ENCODE measurements around the gene GLIS1.
A peak's percentile ranks its signal among the peaks of the same experiment; 100 is the strongest.

GLIS1 gene

DNA sequence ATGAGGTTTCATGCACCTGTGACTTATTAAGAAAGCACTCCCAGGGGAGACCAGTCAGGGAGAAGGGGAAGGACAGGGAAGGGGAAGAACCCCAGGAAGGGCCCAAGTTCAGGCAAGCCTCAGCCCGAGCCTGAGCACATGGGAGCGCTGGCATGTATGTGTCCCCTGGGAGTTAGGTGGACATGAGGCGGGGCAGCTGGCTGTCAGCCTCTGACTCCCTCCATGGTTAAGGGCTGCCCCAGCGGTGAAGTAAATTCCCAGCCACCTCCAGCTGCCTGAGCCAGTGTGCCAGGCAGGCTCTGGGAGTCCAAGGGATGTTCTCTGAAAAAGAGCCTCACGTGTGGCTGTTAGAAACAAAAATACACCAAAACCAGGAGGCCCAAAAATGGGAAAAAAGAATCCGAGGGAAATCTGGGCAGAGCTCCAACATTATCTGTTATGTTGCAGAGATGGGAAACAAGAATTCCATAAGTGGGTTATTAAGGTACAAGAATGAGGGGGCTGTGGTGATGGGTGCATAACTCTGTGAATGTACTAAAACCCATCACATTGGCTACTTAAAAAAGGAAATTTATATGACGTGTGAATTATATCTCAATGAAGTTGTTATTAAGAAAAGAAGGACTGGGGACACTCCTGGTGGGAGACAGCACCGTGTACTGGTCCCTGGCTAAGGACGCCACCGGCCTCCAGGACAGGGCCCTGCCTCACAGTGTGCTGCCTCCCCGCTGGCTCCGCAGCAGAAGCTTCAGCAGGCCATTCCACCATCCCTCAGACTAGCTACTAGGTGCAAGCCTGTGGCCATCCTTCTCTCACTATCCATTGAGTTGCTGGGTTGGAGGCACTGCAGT, 261.1 kb downstream of the GLIS1 start:
- DNase-seq = no peak

DNA sequence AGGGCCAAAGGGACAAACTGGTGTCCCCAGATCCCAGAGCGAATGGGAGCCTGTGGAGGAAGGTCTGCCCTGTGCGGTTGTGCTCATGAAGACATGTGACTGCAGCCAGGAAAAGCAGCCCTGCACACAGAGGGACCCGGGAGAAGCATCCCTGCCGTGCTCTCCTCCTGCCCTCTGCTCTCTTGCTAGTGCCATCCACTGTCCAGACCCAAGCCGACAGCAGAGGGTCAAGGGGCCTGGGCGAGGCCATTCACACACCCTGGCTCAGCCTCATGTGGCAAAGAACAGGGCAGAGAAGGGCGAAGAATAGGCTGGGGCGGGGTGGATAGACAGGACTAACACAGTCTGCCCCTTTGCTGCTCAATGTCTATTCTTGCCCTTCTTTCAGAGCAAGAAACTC, 262.4 kb downstream of the GLIS1 start:
- DNase-seq = no peak

DNA sequence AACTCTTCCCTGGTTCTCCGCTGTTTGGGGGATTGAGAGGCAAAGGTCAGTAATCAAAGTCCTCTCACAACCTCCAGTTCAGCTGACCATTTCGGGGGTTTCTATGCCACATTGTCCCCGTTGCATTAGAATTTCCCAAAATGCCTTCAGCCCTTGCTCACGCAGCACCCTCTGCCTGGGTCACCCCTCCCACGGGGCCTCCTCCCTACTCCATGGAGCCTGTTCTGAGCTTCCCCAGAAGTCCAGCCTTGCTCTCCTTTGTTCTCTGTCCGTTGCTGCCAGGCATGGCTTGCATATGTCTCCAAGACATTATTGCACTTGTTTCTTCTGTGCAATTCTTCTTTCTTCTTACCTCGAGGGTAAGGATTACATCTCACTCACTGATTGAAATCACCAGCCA, 263.3 kb downstream of the GLIS1 start:
- no peak for DNase-seq

DNA sequence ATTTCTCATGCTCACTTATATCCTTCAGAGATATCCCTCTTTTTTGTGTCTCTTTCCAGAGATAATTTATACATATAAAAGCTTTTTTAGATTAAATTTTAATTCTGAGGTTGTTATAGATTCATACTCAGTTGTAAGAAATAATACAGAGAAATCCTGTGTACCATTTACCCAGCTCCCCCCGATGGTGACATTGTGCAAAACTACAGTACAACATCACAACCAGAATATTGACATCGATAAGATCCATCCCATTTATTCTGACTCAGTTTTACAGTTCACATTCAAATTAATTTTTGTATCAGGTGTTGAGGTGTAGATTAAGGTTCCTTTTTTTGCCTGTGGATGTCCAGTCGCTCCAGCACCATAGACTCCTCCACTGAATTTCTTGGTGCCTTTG, 265.5 kb downstream of the GLIS1 start:
- peak in 1 of 4 experiments; percentile 19 for DNase-seq

DNA sequence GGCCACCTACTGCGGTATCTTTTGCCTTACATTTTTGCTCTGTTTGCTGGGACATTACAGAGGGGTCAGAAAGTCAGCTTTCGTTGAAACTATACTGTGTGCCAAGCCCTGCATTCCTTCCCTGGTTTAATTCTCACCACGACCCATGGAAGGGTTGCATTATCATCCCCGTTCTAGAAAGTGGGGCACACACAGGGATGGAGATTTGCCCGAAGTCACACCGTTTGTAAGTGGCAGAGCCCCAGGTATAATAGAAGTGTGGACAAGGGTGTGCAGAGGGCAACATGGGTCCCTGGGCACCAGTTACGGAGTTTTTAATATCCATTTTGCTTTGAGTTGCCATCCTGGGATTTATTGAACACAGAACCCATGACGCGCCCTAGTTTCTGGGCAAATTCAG, 268.0 kb downstream of the GLIS1 start:
- DNase-seq = no peak

DNA sequence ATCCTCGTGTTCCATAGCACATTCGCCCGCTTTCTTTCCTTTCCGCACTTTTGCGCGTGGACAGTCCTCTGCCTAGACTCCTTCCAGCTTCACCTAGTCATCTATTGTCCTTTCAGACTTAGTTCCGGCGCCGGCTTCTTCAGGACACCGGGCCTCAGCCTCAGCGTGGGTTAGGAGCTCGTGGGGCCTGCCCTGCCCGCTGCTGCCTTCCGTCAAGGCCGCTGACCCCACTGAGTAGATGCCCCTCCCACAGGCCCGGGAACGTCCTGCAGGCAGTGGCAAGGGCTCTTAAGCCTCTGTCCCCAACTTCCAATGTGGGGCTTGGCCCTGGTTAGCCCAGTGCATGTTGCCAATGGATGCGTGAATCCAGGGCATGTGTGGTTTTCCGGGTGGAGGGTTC, 268.4 kb downstream of the GLIS1 start:
- no peak for DNase-seq

DNA sequence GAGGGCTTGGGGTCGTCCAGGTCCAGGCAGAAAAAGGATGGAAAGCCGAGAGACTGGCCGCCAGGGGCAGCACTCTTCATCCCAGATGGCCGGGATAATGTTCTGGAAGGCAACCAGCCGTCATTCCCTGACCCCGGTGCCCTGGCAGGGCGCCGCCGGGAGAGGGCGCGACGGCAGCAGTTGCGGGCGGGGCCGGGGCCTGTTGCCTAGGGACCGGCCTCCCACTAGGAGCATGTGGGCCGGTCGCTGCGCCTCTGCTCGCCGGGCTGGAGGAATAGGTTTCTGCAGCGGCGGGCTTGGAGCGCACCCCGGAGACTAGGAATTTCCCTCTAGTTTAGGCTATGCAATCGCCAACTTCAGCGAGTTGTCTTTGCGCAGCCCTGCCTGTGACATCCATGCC, 268.8 kb downstream of the GLIS1 start:
- peak in 2 of 4 experiments; percentile 7 to 22 for DNase-seq

DNA sequence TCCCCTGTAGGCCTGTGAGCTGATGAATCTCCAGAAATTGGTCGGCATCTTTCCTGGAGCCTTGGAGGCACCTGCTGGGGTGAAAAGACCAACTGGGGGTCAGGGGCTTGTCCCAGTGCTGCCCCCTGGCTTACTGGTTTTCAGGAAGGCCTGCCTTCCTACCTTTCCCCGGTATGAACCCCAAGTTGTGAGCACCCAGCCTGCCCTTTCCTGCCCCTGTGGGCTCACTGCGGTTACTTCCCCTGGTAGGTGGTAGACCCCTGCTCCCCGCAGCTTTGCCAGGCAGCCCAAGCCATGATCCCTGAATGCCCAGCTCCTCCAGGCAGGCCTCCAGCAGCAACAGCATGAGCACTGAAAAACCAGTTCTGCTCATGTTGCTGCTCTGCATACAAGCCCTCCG, 269.6 kb downstream of the GLIS1 start:
- no peak for DNase-seq

DNA sequence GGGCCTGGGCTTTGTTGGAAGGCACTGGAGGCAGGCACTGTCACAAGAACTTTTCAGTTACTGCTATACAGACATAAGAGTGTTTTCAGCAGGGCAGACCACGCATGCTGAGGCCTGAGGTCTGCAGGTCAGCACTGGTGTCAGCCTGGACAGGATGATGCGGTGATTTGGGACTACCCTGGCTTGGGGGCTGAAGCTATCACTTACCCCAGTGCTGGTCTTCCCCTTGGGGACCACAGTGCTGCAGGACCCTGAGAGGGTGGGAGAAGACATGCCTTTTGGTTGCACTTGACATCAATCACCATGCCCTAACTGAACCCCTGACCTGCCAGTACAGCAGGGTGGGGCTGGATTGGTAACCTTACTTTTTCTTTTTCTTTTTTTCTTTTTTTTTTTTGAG, 270.6 kb downstream of the GLIS1 start:
- no peak for DNase-seq

DNA sequence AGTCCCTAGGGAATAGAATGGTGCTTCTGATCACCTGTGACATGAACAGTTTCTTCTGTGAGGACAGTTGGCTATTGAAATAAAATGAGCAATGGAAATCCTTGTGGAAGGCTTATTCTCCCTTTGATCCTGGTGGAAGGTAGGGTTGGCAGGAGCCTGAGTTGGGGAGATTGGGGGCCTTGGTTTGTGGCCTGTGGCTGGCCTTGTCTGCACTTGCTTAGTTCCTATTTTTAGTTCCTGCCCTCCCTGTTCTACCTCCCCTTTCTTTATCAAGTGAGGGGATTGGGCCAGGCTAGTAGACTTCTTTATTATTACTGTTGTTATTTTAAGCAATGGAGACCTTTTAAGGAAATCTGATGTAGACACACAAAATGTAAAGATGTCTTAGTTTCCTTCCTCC, 271.6 kb downstream of the GLIS1 start:
- peak in 1 of 4 experiments; percentile 7 for DNase-seq

DNA sequence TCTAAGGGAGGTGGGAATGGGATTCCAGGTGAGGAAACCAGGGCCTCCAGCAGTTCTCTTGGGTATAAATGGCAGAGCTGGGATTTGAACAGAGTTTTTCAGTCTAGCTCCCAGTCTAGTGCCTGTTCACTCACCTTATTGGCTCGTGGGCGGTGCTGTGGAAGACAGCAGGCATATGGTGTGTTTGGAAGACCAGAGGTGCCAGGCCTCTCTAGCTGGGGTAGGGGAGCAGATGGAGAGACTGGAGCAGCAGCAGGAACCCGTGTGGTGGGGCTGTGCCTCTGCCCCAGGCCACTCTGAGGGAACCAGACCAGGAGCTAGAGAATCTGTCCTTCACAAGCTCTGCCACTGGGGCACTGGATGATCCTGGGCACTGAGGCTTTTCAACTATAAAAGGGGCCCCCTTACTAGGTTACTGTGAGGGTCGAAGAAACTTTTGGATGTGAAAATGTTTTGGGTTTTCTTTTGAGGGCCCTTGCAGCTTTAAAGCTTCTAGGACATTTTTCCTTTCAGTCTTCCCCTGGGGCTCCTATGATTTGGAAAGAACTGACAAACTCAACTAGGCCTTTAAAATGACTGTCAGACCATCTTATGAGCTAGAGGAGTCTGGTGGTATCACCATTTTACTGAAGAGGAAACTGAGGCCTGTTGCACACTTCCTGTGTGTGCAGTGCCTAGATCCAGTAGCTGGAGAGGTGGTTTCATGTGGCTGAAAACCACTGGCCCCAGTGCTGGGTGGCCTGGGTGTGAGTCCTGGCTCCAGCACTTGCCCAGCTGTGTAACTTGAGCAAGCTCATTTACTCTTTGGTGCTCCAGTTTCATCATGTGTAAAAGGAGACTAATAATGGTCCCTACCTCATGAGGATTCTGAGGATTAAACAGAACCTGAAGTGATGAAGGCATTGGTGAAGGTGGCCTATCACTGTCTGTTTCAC, 273.7 kb downstream of the GLIS1 start:
- DNase-seq = no peak

DNA sequence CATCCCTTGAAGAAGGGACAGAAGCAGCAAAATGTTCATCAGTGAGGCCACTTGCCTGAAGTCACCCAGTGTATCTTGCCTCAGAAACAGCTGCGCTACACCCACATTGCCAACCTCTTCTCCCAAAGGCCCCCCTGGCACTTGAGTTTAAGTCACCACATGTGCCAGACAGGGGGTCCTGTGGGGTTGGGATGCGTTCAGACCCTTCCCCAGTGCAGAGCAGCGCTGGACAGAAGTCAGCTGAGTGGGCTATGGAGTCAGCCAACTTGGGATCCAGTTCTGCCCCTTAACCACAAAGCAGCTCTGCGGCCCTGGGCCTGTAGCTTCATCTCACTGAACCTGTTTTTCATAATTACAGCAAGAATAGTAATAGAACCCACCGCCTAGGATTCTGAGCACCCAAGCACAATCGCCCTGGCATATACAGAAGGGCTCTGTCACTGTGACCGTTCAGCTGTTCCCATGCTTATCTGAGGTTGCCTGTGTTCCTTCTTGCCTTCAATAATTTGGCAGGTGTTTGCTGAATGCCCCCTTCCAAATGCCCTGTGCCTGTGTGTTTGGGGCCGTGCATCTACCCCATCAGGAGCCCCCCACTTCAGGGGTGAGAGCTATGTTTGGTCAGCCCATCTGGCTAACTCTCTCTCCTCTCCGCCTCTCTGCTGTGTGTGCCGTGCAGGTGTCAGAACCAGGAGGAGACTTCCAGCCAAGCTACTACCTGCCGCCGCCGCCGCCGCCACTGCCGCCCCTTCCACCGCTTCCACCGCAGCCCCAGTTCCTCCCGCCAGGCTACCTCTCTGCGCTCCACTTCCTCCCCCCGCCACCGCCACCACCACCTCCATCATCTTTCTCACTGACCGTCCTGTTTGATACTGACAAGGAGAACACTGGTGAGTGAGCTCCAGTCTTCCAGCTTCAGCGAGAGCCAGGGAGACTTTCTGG, 274.7 kb downstream of the GLIS1 start:
- DNase-seq = no peak

DNA sequence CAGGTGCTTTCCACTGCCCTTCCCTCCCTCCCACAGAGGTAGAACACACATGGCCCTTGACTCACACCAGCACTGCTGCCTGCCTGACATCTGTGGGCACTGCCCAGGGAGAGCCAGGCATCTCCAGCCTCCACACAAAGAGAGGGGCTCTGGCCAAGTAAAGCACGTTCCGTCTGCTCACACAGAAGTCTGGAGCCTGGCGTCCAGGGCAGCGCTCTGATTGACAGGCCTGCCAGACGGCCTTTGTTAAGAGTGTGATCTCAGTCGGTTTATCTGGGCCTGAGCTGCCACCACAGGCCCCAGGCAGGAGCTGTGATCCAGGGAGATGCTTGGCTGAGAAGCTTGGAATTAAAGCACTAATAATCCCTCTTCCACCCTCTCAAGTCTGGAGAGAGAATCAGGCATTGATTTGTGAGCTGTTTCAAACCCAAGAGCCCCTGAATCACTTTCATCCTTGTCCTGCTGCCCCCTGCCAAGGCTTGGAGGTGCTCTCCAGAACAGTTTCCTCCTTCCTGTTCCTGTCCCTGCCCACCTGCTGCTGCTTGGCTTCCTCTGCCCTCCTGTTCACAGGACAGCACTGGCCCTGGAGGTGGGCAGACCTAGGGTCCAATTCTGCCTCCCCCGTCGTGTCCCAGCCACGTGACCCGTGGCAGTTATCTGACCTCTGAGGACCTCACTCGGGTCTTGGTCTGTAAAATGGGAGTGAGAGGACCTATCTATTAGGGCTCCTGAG, 276.0 kb downstream of the GLIS1 start:
- no peak for DNase-seq

DNA sequence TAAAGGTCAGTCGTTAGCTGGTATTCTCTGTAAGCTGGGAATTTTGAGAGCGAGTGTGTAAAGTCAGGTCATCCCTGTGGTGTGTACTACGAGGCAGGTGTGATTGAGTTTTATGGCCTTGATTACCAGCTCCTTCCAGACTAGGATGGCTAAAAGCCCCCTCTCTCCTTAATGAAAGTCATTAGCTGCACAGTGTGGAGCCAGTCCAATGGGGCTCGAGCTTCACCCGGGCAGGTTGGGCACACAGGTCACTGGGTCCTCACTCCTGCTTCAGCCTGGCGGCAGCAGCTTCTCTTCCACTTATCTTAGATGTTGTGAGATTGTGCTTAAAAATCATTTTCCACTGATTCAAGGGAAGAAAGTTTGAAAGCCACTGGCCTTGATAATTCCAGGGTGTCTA, 276.8 kb downstream of the GLIS1 start:
- no peak for DNase-seq

DNA sequence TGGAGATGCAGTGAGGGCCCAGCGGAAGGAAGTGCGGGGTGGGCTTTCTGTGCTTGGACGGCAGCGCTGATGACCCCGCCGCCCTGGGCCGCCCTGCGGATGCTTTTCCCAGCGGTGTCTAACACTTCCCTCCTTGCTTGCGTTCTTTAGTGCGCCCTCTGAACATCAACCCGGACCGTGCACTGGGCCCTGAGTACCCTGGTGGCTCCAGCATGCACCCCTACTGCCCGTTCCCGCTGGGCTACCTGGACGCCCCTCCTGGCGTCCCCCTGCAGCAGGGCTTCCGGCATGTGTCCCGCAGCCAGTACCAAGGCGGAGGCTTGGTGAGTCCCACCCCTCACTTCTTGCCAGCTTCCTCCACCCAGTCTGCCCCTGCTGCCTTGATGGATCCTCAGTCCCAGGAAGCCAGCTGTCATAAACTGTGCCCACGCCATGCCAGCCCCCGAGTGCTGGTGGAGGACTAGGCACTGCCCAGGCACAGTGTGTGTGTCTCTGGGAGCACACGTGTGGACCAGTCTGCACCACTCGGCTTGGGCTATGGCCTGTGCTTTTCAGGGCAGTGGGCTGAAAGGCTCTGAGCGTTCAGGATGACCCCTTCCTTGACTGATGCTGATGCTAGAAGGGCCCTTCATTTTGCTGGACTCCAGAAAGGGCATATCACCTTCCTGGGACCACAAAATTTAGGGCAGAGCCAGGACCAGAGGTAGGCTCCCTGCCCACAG, 277.5 kb downstream of the GLIS1 start:
- no peak for DNase-seq

DNA sequence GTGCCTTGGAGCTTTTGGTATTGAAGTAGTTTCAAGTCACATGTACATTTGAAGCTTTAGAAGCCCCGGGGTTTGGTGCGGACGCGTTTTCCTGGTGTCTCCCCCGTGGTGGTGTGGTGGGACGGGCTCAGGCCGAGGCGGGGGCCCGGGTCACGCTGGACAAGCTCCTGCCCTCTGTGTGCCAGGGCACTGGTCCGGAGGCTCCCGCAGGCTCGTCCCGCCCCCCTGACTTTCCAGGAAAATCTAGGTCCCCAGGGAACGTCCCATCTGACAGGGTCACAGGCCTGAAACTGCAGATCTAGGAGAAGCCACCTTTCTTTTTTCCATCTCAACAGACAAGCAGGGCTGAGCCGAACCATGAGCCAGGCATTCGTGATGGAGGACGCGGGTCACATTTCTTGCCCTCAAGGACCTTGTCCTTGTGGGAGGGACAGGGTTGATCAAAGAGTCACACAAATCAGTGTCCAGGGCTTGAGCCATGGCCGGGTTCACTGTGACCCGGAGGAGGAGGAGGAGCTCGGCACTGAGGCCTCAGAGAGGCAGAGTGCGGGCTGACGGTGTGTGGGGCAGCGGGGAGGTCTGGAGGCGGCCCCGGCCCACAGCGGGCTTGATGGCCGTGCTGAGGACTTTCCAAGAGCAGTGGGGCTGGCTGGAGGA, 278.2 kb downstream of the GLIS1 start:
- DNase-seq = no peak

DNA sequence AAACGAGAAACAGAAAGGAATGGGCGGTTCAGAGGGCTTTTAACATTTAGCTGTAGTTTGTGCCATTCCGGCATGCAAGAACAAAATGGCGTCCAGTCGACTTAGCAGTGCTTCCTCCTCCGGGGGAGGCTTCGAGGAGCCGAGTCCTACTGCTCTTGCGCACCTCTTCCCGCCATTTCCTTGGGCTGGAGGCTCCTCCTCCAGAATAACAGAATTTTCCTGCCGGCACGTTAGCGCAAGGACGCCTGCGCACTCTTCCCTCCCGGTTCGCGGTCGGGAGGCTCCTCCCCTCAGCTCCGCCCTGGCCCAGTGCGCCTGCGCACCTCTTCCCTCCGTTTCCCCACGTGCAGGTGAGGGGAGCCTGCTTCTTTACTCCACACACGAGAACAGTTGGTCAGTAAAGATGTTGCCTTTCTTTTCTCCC, 278.7 kb downstream of the GLIS1 start:
- no peak for DNase-seq

DNA sequence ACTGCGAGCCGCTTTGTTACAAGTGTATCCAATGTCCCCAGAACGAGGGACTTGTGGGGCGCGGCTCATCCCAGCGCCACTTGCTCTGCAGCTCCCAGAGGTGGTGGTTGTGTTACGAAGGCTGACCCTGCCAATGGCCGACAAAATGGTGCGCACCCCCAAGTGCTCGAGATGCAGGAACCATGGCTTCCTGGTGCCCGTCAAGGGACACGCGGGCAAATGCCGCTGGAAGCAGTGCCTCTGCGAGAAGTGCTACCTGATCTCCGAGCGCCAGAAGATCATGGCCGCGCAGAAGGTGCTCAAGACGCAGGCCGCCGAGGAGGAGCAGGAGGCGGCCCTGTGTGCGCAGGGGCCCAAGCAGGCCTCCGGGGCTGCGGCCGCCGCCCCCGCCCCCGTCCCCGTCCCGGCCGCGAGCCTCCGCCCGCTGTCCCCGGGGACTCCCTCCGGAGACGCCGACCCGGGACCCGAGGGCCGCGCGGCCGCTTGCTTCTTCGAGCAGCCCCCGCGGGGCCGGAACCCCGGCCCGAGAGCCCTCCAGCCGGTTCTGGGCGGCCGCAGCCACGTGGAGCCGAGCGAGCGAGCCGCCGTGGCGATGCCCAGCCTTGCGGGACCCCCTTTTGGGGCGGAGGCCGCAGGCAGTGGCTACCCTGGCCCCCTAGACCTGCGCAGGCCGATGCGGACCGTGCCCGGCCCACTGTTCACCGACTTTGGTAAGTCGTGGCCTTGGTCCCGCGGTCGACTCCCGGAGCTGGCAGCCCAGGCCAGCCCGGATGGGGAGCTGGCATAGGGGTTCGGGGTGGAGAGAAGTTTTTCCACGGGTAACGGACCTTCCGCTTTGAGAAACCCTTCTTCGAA, 279.4 kb downstream of the GLIS1 start, which contains the start of gene DMRTB1:
TSS of gene DMRTB1 (plus strand) at position 79 of the 855 bp plus-strand sequence. CDS start at position 134, 55 bp downstream.
- no peak for DNase-seq

DNA sequence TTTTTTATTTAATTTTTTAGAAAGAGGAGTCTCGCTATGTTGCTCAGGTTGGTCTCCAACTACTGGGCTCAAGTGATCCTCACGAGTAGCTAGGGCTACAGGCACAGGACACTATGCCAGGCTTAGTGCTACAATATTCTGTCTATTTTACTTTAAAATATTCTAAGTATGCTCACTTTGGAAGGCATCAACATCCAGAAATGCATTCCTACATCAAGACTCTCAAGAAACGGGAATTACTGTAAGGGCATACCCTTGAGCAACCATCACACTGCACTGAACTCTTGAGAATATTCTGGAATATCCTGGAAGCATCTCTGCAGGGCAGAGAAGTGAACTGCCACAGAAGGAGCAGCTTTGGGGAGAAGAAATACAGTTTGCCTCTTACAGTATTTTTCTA, 280.3 kb downstream of the GLIS1 start:
- no peak for DNase-seq
